ENCODE results near the gene GAGE13.
"Not testable (repeated sequence)": the region's sequence is repeated elsewhere in the genome, so short reads cannot be mapped to it uniquely, and the experiment has no call there.

Gene GAGE13

DNA sequence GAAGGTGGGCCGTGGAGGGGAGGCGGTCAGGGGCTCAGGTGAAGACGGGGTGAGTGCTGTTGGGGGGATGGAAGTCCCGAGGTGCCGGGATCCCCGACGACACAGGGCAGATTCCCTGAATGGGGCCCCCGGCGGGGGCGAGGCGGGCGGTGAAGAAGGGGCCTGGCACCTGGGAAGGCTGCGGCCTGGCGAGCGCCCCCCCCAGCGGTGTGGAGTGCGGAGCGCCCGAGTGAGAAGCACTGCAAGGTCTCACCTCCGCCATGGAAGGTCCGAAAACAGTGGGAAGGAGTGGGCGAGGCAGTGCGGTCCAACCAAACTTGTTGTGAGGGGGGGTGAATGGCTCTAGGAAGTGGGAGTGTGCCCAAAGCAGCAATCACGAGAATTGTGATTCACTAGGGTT is 10.1 kb downstream of the GAGE13 start:
- not testable (repeated sequence) for H3K27ac ChIP-seq (ENCODE audit: low read depth, low read length); H3K4me2 ChIP-seq (ENCODE audit: low read length); H3K4me1 ChIP-seq (ENCODE audit: control insufficient read depth, low read depth, low read length); H3K79me2 ChIP-seq (ENCODE audit: control insufficient read depth, insufficient read depth, low read length); H3K4ac ChIP-seq (ENCODE audit: low read depth, low read length); H3K4me3 ChIP-seq (ENCODE audit: low read length); H3K9ac ChIP-seq (ENCODE audit: low read length); H3K36me3 ChIP-seq (ENCODE audit: control insufficient read depth, insufficient read depth, low read length); H4K8ac ChIP-seq (ENCODE audit: low read depth, low read length); H3K27me3 ChIP-seq (ENCODE audit: insufficient read depth, low read length, poor library complexity); H2BK15ac ChIP-seq (replicated peaks; ENCODE audit: low read depth); H3K23ac ChIP-seq (ENCODE audit: low read length); H2BK5ac ChIP-seq (ENCODE audit: low read length); H3K18ac ChIP-seq (ENCODE audit: low read length); H3K79me1 ChIP-seq (ENCODE audit: low read length); DNase-seq; H4K5ac ChIP-seq (ENCODE audit: low read length); H2BK120ac ChIP-seq (ENCODE audit: low read depth, low read length); H3K56ac ChIP-seq (ENCODE audit: low read length); H2AK5ac ChIP-seq (ENCODE audit: low read length)
- WGBS (ENCODE audit: extremely low coverage, insufficient coverage, low lambda C conversion rate): no CpG with 5 or more reads among the region's 24 CpGs

DNA sequence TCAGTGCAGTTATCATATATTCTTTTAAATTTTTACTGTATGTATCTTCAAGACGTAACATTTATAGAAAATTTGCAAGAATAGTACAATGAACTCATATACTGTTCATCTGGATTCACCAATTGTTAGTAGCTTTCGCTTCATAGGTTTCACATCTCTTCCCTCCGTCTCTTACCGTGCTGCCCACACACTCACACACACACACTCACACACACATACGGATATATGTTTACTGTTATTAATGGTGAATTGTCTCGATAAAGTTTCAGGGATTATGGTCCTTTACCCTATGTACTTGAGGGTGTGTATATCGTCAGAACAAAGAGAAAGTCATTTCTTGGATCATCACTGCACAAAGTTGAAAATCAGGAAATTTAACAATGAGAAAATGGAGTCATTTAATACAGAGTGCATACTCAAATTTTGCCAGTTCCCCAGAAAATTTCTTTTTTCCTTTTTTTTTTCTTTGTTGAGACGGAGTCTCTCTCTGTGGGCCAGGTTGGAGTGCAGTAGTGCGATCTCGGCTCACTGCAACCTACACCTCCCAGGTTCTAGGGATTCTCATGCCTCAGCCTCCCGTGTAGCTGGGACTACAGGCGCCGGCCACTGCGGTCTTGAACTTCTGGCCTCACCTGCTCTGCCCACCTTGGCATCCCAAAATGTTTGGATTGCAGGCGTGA is 13.3 kb downstream of the GAGE13 start:
- H3K18ac ChIP-seq (ENCODE audit: low read length); H3K36me3 ChIP-seq (ENCODE audit: control insufficient read depth, insufficient read depth, low read length); H2BK5ac ChIP-seq (ENCODE audit: low read length); H3K27me3 ChIP-seq (ENCODE audit: insufficient read depth, low read length, poor library complexity); H3K4ac ChIP-seq (ENCODE audit: low read depth, low read length); H3K4me2 ChIP-seq (ENCODE audit: low read length); H3K56ac ChIP-seq (ENCODE audit: low read length); H3K4me1 ChIP-seq (ENCODE audit: control insufficient read depth, low read depth, low read length); H3K23ac ChIP-seq (ENCODE audit: low read length); H2BK120ac ChIP-seq (ENCODE audit: low read depth, low read length); H4K8ac ChIP-seq (ENCODE audit: low read depth, low read length); H2AK5ac ChIP-seq (ENCODE audit: low read length); H4K5ac ChIP-seq (ENCODE audit: low read length); H3K27ac ChIP-seq (ENCODE audit: low read depth, low read length); H3K79me2 ChIP-seq (ENCODE audit: control insufficient read depth, insufficient read depth, low read length); H2BK15ac ChIP-seq (replicated peaks; ENCODE audit: low read depth); H3K4me3 ChIP-seq (ENCODE audit: low read length); DNase-seq; H3K9ac ChIP-seq (ENCODE audit: low read length); H3K79me1 ChIP-seq (ENCODE audit: low read length): not testable (repeated sequence)
- no CpG with 5 or more reads among the region's 15 CpGs for WGBS (ENCODE audit: extremely low coverage, insufficient coverage, low lambda C conversion rate)

DNA sequence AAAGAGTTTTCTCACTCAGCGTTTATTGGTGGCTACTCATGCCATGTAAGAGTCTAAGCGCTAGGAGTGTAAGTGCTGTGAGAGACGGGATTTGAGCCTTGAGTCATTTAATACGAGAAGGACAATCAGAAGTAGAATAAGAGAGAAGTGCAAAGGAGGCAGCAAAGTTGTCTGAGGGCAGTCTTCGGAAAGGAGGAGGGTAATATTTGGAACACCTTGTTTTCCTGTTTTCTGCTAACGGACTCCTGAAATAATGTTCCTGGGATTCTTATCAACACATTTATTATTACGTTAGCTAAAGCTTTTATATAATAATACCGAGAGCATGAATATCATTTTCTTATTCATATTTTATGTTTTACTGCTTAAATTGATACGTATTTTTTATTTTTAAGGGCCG is 14.0 kb downstream of the GAGE13 start:
- H2BK15ac ChIP-seq (replicated peaks; ENCODE audit: low read depth); H2BK120ac ChIP-seq (ENCODE audit: low read depth, low read length); H3K27me3 ChIP-seq (ENCODE audit: insufficient read depth, low read length, poor library complexity); H3K9ac ChIP-seq (ENCODE audit: low read length); H3K56ac ChIP-seq (ENCODE audit: low read length); H3K79me2 ChIP-seq (ENCODE audit: control insufficient read depth, insufficient read depth, low read length); H3K18ac ChIP-seq (ENCODE audit: low read length); H3K27ac ChIP-seq (ENCODE audit: low read depth, low read length); H3K4ac ChIP-seq (ENCODE audit: low read depth, low read length); H3K4me3 ChIP-seq (ENCODE audit: low read length); H3K4me1 ChIP-seq (ENCODE audit: control insufficient read depth, low read depth, low read length); H4K5ac ChIP-seq (ENCODE audit: low read length); H4K8ac ChIP-seq (ENCODE audit: low read depth, low read length); H2BK5ac ChIP-seq (ENCODE audit: low read length); DNase-seq; H2AK5ac ChIP-seq (ENCODE audit: low read length); H3K36me3 ChIP-seq (ENCODE audit: control insufficient read depth, insufficient read depth, low read length); H3K79me1 ChIP-seq (ENCODE audit: low read length); H3K23ac ChIP-seq (ENCODE audit: low read length); H3K4me2 ChIP-seq (ENCODE audit: low read length): not testable (repeated sequence)
- no CpG with 5 or more reads among the region's 10 CpGs for WGBS (ENCODE audit: extremely low coverage, insufficient coverage, low lambda C conversion rate)

DNA sequence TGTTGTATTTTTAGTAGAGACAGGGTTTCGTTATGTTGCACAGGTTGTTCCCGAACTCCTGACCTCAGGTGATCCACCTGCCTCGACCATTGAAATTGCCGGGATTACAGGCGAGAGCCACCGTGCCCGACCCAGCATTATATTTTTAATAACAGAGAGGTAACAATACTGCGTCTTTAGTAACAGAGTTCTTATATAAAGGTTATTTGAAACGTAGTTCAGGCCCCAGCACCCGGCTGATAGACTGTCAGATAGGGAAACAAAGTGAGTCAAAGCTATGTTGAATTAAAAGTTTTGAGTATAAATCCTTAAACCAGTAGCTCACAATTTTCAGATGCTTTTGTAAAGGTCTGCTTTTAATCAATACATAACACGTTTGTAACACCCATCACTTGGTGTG is 14.8 kb downstream of the GAGE13 start:
- H3K36me3 ChIP-seq (ENCODE audit: control insufficient read depth, insufficient read depth, low read length); H3K4me1 ChIP-seq (ENCODE audit: control insufficient read depth, low read depth, low read length); H2BK5ac ChIP-seq (ENCODE audit: low read length); H3K18ac ChIP-seq (ENCODE audit: low read length); H3K79me1 ChIP-seq (ENCODE audit: low read length); H3K27me3 ChIP-seq (ENCODE audit: insufficient read depth, low read length, poor library complexity); H3K9ac ChIP-seq (ENCODE audit: low read length); H3K79me2 ChIP-seq (ENCODE audit: control insufficient read depth, insufficient read depth, low read length); H3K4me2 ChIP-seq (ENCODE audit: low read length); H2AK5ac ChIP-seq (ENCODE audit: low read length); H3K4ac ChIP-seq (ENCODE audit: low read depth, low read length); H3K27ac ChIP-seq (ENCODE audit: low read depth, low read length); H2BK120ac ChIP-seq (ENCODE audit: low read depth, low read length); H4K5ac ChIP-seq (ENCODE audit: low read length); H3K23ac ChIP-seq (ENCODE audit: low read length); H3K4me3 ChIP-seq (ENCODE audit: low read length); H4K8ac ChIP-seq (ENCODE audit: low read depth, low read length); H3K56ac ChIP-seq (ENCODE audit: low read length); DNase-seq; H2BK15ac ChIP-seq (replicated peaks; ENCODE audit: low read depth): not testable (repeated sequence)
- WGBS (ENCODE audit: extremely low coverage, insufficient coverage, low lambda C conversion rate): no CpG with 5 or more reads among the region's 11 CpGs

All from mesendoderm (in vitro differentiated cells).